ENCODE results near the gene DPEP2NB.

DNA sequence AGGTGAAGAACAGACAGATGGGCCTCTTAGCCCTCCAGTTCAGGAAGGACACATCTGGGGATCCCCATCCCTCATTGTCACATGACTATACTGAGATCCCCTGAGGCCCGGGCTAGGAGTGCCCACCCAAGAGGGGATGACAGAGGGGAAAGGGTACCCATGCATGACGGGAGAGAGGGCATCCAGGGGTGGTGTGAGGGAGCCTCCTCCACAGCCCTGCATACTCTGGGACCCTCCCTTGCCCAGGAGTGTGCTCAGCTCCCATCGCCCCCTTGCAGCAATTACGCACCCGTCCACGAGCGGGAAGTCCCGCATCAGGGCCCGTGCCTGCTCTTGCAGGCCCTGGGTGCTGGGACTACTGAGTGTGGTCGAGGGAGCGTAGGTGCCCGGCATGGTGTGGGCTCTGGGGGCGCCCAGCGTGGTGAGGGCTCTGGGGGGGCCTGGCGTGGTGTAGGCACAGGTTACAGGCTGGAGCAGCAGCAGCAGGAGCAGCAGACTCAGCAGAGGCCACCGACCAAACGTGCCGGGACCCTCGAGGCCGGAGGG lies 23.0 kb downstream of the DPEP2NB start:
- TF ChIP-seq, protein P1, sequence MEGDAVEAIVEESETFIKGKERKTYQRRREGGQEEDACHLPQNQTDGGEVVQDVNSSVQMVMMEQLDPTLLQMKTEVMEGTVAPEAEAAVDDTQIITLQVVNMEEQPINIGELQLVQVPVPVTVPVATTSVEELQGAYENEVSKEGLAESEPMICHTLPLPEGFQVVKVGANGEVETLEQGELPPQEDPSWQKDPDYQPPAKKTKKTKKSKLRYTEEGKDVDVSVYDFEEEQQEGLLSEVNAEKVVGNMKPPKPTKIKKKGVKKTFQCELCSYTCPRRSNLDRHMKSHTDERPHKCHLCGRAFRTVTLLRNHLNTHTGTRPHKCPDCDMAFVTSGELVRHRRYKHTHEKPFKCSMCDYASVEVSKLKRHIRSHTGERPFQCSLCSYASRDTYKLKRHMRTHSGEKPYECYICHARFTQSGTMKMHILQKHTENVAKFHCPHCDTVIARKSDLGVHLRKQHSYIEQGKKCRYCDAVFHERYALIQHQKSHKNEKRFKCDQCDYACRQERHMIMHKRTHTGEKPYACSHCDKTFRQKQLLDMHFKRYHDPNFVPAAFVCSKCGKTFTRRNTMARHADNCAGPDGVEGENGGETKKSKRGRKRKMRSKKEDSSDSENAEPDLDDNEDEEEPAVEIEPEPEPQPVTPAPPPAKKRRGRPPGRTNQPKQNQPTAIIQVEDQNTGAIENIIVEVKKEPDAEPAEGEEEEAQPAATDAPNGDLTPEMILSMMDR (IDR thresholded peaks at IDR 0.05): no peak
- no peak for TF ChIP-seq POLR2AphosphoS5 (IDR thresholded peaks at IDR 0.05; ENCODE audit: insufficient read depth in 1 of 2, low read depth in 1 of 2)
